ENCODE measurements around the gene FBLL1.

DNA sequence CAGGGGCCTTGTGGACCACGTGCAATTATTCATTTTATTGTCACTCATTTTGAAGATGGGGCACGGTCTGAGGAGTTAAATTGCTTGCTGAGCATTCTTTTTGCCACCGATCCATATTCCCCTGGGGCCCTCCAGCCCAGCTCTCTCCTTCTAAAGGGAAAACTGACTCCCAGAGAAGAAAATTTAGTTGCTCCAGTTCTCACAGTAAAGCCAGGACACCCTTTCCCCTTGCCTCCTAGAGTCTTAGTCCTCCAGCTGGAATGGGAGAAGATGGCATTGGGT lies 51.1 kb downstream of the FBLL1 start:
- TF ChIP-seq, protein P1, sequence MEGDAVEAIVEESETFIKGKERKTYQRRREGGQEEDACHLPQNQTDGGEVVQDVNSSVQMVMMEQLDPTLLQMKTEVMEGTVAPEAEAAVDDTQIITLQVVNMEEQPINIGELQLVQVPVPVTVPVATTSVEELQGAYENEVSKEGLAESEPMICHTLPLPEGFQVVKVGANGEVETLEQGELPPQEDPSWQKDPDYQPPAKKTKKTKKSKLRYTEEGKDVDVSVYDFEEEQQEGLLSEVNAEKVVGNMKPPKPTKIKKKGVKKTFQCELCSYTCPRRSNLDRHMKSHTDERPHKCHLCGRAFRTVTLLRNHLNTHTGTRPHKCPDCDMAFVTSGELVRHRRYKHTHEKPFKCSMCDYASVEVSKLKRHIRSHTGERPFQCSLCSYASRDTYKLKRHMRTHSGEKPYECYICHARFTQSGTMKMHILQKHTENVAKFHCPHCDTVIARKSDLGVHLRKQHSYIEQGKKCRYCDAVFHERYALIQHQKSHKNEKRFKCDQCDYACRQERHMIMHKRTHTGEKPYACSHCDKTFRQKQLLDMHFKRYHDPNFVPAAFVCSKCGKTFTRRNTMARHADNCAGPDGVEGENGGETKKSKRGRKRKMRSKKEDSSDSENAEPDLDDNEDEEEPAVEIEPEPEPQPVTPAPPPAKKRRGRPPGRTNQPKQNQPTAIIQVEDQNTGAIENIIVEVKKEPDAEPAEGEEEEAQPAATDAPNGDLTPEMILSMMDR (IDR thresholded peaks at IDR 0.05): no peak
- TF ChIP-seq POLR2A (IDR thresholded peaks at IDR 0.05): no peak
